WTC11 (cell line): ENCODE results near the gene CPB2. TPM values are rescaled to one million over a fixed set of nuclear protein-coding genes. Genes with fewer than 3 reads are reported as not detected.

ENCODE experiments used
- ATAC-seq: fragments of 200-7000 bp; cut with Tn5 transposase; 2 replicates; pipeline ENCODE4 v1.10.0; 2021; ENCODE audit warnings: mild to moderate bottlenecking, moderate library complexity
- CTCF ChIA-PET: fragments of 300-600 bp; sonication (Branson Sonifier 250); formaldehyde crosslinking; loops from one replicate; lab custom pipeline; 2021; ENCODE audit warnings: antibody characterized with exemption; lab: Charles Lee
- POLR2A ChIA-PET: fragments of 350-600 bp; sonication (Branson Sonifier 250); formaldehyde crosslinking; loops from one replicate; lab custom pipeline; 2021; ENCODE audit warnings: antibody characterized with exemption; lab: Charles Lee
- DNase-seq: peaks from one replicate; pipeline ENCODE4 v3.0.0; 2021; ENCODE audit warnings: low spot score
- H3K27ac Mint-ChIP-seq: 2 replicates; pipeline ENCODE4 v1.8.0; 2021; ENCODE audit warnings: mixed read lengths
- H3K27me3 Mint-ChIP-seq: 2 replicates; pipeline ENCODE4 v1.8.0; 2021; ENCODE audit warnings: low read depth, mild to moderate bottlenecking, moderate library complexity, mixed read lengths
- H3K36me3 Mint-ChIP-seq: 2 replicates; pipeline ENCODE4 v1.8.0; 2021; ENCODE audit warnings: mixed read lengths
- H3K4me1 Mint-ChIP-seq: 2 replicates; pipeline ENCODE4 v1.8.0; 2022; ENCODE audit warnings: mixed read lengths
- H3K4me3 Mint-ChIP-seq: 2 replicates; pipeline ENCODE4 v1.8.0; 2021; ENCODE audit warnings: mild to moderate bottlenecking, moderate library complexity, mixed read lengths
- H3K9me3 Mint-ChIP-seq: 2 replicates; pipeline ENCODE4 v1.8.0; 2021; ENCODE audit warnings: mixed read lengths
- ELF4 ChIP-seq: sonication (generic); formaldehyde crosslinking; IDR thresholded peaks from 2 replicates; pipeline ENCODE4 v1.8.1; 2022; ENCODE audit warnings: low read depth, mild to moderate bottlenecking, moderate library complexity, missing genetic modification reagents
- EMX1 ChIP-seq: fragments of 250-450 bp; sonication (Bioruptor Pico); IDR thresholded peaks from 2 replicates; pipeline ENCODE4 v1.8.0; 2021; ENCODE audit warnings: mild to moderate bottlenecking
- FOXK1 ChIP-seq: sonication (generic); formaldehyde crosslinking; IDR thresholded peaks from 2 replicates; pipeline ENCODE4 v1.8.0; 2022; ENCODE audit warnings: mild to moderate bottlenecking, moderate library complexity, missing genetic modification reagents
- GABPB1 ChIP-seq: sonication (generic); formaldehyde crosslinking; IDR thresholded peaks from 2 replicates; pipeline ENCODE4 v1.8.1; 2023; ENCODE audit warnings: mild to moderate bottlenecking, missing genetic modification reagents
- NR3C1 ChIP-seq: sonication (generic); formaldehyde crosslinking; conservative IDR thresholded peaks from 2 replicates; pipeline ENCODE4 v1.8.1; 2023; ENCODE audit warnings: low read depth, mild to moderate bottlenecking, missing genetic modification reagents
- PRRX2 ChIP-seq: fragments of 250-450 bp; sonication (Bioruptor Pico); IDR thresholded peaks from 2 replicates; pipeline ENCODE4 v1.8.0; 2021; ENCODE audit warnings: mild to moderate bottlenecking
- SMAD4 ChIP-seq: sonication (generic); formaldehyde crosslinking; IDR thresholded peaks from 2 replicates; pipeline ENCODE4 v1.8.0; 2022; ENCODE audit warnings: mild to moderate bottlenecking, missing genetic modification reagents
- SP1 ChIP-seq: sonication (generic); formaldehyde crosslinking; conservative IDR thresholded peaks from 2 replicates; pipeline ENCODE4 v1.8.1; 2022; ENCODE audit warnings: missing genetic modification reagents
- ZNF396 ChIP-seq: fragments of 250-450 bp; sonication (Bioruptor Pico); IDR thresholded peaks from 2 replicates; pipeline ENCODE4 v1.8.0; 2021; ENCODE audit warnings: mild to moderate bottlenecking, moderate library complexity, borderline replicate concordance
- total RNA-seq: library from RNA; stranded (reverse); gene quantifications from 3 replicates; pipeline ENCODE4 v1.2.3, GENCODE V29; 2021
- TF ChIP-seq, protein P1 (sequence below): sonication (generic); formaldehyde crosslinking; IDR thresholded peaks from 2 replicates; pipeline ENCODE4 v1.8.0; 2022; ENCODE audit warnings: mild to moderate bottlenecking, missing genetic modification reagents
- TF ChIP-seq, protein P2 (sequence below): sonication (generic); formaldehyde crosslinking; IDR thresholded peaks from 2 replicates; pipeline ENCODE4 v1.8.1; 2022; ENCODE audit warnings: mild to moderate bottlenecking, moderate library complexity, missing genetic modification reagents
- TF ChIP-seq, protein P3 (sequence below): sonication (generic); formaldehyde crosslinking; IDR thresholded peaks from 2 replicates; pipeline ENCODE4 v1.8.0; 2023; ENCODE audit warnings: mild to moderate bottlenecking, missing genetic modification reagents
- TF ChIP-seq, protein P4 (sequence below): sonication (generic); formaldehyde crosslinking; IDR thresholded peaks from 2 replicates; pipeline ENCODE4 v1.8.1; 2023; ENCODE audit warnings: mild to moderate bottlenecking, missing genetic modification reagents
- TF ChIP-seq, protein P5 (sequence below): sonication (generic); formaldehyde crosslinking; IDR thresholded peaks from 2 replicates; pipeline ENCODE4 v1.8.1; 2023; ENCODE audit warnings: mild to moderate bottlenecking, missing genetic modification reagents
- TF ChIP-seq, protein P6 (sequence below): fragments of 250-450 bp; sonication (Bioruptor Pico); conservative IDR thresholded peaks from 2 replicates; pipeline ENCODE4 v1.9.0; 2021; ENCODE audit warnings: mild to moderate bottlenecking
- TF ChIP-seq, protein P7 (sequence below): sonication (generic); formaldehyde crosslinking; IDR thresholded peaks from 2 replicates; pipeline ENCODE4 v1.8.1; 2022; ENCODE audit warnings: missing genetic modification reagents, borderline replicate concordance

Gene CPB2
- total RNA-seq, 1 experiment from 2014 or later, result 0.33 TPM

DNA sequence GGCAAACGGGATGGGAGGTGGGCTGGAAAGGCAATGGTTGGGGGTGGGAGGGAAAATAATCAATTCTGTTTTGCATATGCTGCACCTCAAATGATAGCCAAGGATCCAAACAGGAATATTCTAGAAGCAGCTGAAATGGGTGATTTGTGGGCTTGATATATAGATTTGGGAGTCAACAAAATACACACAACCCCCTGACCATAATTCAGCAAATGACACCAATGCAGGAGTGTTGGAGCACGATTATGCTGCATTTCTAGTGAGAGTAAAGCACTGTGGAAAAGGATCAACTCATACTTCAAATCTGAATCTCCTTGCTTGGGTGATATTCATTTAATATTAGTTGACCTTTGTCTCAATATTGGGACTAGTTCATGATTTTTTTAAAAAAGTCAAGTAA, 41.1 kb upstream of the CPB2 start:
- H3K4me1 Mint-ChIP-seq, result peaks cover 55% of the 10 kb centered on the region
- H3K27ac Mint-ChIP-seq, result no peak overlapping the region
- H3K36me3 Mint-ChIP-seq, result no peaks in the 10 kb centered on the region
- ATAC-seq (no peak), DNase-seq (no peak)
- no peak overlapping the region for H3K4me3 Mint-ChIP-seq
- H3K9me3 Mint-ChIP-seq, result no peaks in the 10 kb centered on the region
- H3K27me3 Mint-ChIP-seq, result peaks cover 15% of the 10 kb centered on the region
- TF ChIP-seq GABPB1 (CRISPR knock-in tag) (no peak), ELF4 (CRISPR knock-in tag) (no peak), NR3C1 (no peak), FOXK1 (CRISPR knock-in tag) (no peak), ZNF396 (no peak), SP1 (no peak), PRRX2 (CRISPR knock-in tag) (no peak), SMAD4 (CRISPR knock-in tag) (no peak)
- TF ChIP-seq, protein P1, sequence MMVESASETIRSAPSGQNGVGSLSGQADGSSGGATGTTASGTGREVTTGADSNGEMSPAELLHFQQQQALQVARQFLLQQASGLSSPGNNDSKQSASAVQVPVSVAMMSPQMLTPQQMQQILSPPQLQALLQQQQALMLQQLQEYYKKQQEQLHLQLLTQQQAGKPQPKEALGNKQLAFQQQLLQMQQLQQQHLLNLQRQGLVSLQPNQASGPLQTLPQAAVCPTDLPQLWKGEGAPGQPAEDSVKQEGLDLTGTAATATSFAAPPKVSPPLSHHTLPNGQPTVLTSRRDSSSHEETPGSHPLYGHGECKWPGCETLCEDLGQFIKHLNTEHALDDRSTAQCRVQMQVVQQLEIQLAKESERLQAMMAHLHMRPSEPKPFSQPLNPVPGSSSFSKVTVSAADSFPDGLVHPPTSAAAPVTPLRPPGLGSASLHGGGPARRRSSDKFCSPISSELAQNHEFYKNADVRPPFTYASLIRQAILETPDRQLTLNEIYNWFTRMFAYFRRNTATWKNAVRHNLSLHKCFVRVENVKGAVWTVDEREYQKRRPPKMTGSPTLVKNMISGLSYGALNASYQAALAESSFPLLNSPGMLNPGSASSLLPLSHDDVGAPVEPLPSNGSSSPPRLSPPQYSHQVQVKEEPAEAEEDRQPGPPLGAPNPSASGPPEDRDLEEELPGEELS, result no peak
- TF ChIP-seq, protein P2, sequence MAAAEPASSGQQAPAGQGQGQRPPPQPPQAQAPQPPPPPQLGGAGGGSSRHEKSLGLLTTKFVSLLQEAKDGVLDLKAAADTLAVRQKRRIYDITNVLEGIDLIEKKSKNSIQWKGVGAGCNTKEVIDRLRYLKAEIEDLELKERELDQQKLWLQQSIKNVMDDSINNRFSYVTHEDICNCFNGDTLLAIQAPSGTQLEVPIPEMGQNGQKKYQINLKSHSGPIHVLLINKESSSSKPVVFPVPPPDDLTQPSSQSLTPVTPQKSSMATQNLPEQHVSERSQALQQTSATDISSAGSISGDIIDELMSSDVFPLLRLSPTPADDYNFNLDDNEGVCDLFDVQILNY, result no peak
- TF ChIP-seq, protein P3, sequence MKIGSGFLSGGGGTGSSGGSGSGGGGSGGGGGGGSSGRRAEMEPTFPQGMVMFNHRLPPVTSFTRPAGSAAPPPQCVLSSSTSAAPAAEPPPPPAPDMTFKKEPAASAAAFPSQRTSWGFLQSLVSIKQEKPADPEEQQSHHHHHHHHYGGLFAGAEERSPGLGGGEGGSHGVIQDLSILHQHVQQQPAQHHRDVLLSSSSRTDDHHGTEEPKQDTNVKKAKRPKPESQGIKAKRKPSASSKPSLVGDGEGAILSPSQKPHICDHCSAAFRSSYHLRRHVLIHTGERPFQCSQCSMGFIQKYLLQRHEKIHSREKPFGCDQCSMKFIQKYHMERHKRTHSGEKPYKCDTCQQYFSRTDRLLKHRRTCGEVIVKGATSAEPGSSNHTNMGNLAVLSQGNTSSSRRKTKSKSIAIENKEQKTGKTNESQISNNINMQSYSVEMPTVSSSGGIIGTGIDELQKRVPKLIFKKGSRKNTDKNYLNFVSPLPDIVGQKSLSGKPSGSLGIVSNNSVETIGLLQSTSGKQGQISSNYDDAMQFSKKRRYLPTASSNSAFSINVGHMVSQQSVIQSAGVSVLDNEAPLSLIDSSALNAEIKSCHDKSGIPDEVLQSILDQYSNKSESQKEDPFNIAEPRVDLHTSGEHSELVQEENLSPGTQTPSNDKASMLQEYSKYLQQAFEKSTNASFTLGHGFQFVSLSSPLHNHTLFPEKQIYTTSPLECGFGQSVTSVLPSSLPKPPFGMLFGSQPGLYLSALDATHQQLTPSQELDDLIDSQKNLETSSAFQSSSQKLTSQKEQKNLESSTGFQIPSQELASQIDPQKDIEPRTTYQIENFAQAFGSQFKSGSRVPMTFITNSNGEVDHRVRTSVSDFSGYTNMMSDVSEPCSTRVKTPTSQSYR (CRISPR knock-in tag), result no peak
- TF ChIP-seq, protein P4, sequence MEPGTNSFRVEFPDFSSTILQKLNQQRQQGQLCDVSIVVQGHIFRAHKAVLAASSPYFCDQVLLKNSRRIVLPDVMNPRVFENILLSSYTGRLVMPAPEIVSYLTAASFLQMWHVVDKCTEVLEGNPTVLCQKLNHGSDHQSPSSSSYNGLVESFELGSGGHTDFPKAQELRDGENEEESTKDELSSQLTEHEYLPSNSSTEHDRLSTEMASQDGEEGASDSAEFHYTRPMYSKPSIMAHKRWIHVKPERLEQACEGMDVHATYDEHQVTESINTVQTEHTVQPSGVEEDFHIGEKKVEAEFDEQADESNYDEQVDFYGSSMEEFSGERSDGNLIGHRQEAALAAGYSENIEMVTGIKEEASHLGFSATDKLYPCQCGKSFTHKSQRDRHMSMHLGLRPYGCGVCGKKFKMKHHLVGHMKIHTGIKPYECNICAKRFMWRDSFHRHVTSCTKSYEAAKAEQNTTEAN (CRISPR knock-in tag), result no peak
- TF ChIP-seq, protein P5, sequence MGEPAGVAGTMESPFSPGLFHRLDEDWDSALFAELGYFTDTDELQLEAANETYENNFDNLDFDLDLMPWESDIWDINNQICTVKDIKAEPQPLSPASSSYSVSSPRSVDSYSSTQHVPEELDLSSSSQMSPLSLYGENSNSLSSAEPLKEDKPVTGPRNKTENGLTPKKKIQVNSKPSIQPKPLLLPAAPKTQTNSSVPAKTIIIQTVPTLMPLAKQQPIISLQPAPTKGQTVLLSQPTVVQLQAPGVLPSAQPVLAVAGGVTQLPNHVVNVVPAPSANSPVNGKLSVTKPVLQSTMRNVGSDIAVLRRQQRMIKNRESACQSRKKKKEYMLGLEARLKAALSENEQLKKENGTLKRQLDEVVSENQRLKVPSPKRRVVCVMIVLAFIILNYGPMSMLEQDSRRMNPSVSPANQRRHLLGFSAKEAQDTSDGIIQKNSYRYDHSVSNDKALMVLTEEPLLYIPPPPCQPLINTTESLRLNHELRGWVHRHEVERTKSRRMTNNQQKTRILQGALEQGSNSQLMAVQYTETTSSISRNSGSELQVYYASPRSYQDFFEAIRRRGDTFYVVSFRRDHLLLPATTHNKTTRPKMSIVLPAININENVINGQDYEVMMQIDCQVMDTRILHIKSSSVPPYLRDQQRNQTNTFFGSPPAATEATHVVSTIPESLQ, result no peak
- TF ChIP-seq, protein P6, sequence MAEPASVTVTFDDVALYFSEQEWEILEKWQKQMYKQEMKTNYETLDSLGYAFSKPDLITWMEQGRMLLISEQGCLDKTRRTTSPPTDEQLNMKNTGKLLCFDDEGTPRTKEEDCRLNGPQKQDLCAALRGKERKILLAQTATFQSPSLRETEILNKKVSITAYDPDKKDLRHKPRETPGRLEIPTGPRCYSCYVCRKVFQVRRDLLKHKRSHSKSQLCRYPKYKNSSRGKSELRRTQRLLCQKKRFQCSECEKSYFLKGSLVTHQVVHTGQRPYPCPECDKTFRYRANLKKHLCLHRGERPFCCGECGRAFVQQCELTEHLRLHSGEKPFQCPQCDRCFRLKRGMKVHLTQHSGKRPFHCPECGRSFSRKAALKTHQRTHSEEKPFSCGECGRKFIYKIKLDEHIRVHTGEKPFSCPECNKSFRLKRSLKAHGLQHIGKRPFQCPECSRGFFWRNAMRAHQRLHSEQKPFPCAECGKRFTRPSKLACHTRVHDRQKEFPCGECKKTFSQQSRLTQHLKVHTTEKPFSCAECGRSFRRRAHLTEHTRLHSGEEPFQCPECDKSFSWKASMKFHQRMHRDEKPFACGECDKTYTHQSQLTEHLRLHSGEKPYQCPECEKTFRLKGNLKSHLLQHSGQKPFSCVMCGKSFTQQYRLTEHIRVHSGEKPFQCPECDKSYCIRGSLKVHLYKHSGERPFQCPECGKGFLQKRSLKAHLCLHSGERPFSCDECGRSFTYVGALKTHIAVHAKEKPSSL (CRISPR knock-in tag), result no peak
- ChIA-PET CTCF (interaction anchor here (1.0 kb wide), 1 partner anchor 16 kb away, joined by 6 read pairs; no protein-coding TSS in a partner anchor), POLR2A (no interaction called here)

DNA sequence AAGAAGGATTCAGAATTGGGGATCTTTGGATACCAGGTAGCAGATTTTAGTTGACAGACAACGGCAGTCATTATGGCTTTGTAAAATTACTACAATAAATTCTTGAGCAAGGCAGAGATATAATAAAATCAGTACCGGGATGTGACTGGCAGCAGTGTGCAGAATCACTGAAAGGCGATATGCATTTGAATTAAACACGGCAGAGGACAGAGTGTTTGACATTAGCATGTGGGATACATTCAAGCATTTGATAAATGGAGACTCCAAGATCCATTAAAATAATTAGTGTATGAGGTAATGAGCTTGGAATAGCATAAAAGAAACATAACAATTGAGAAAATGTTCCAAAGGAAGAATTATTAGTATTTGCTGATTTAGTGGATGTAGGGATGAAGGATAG, 40.3 kb upstream of the CPB2 start:
- Mint-ChIP-seq H3K36me3 (no peaks in the 10 kb centered on the region), H3K9me3 (no peaks in the 10 kb centered on the region), H3K27ac (no peak overlapping the region), H3K4me1 (peaks cover 51% of the 10 kb centered on the region), H3K27me3 (peaks cover 15% of the 10 kb centered on the region), H3K4me3 (no peak overlapping the region)
- DNase-seq (no peak), ATAC-seq (no peak)
- ChIA-PET CTCF (interaction anchor here (1.0 to 3.2 kb wide), 4 partner anchors 16 to 176 kb away, joined by 3 to 8 read pairs (median 4); no protein-coding TSS in a partner anchor), POLR2A (no interaction called here)
- TF ChIP-seq, protein P7, sequence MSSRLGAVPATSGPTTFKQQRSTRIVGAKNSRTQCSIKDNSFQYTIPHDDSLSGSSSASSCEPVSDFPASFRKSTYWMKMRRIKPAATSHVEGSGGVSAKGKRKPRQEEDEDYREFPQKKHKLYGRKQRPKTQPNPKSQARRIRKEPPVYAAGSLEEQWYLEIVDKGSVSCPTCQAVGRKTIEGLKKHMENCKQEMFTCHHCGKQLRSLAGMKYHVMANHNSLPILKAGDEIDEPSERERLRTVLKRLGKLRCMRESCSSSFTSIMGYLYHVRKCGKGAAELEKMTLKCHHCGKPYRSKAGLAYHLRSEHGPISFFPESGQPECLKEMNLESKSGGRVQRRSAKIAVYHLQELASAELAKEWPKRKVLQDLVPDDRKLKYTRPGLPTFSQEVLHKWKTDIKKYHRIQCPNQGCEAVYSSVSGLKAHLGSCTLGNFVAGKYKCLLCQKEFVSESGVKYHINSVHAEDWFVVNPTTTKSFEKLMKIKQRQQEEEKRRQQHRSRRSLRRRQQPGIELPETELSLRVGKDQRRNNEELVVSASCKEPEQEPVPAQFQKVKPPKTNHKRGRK (CRISPR knock-in tag), result no peak
- TF ChIP-seq, protein P2, result no peak
- no peak for TF ChIP-seq EMX1 (CRISPR knock-in tag)
